Activated CD8-positive, alpha-beta memory T cell treated with anti-CD3 and anti-CD28 coated beads for 36 hours (primary cell): ENCODE results near the gene MBLAC1. TPM values are rescaled to one million over a fixed set of nuclear protein-coding genes. Genes with fewer than 3 reads are reported as not detected.

Experiments used
- CTCF ChIA-PET: fragments of 350-600 bp; sonication (Branson Sonifier 250); formaldehyde crosslinking; loops from one replicate; lab custom pipeline; 2021; ENCODE audit warnings: antibody characterized with exemption; lab: Charles Lee
- POLR2A ChIA-PET: fragments of 350-600 bp; sonication (Branson Sonifier 250); formaldehyde crosslinking; loops from one replicate; lab custom pipeline; 2021; ENCODE audit warnings: antibody characterized with exemption; lab: Charles Lee
- total RNA-seq, 2 experiments: library from RNA; stranded (reverse); gene quantifications; one replicate each; pipeline ENCODE4 v1.2.3, GENCODE V29; 2021

MBLAC1 gene
- total RNA-seq, 2 experiments from 2014 or later, result 3.7 to 4.2 TPM

- ChIA-PET POLR2A (interaction anchor here (1.2 to 1.5 kb wide), 2 partner anchors 8 to 56 kb away, joined by 3 read pairs; partner anchors contain the start of genes LAMTOR4 and MCM7), CTCF (interaction anchor here (0.5 to 1.4 kb wide), 3 partner anchors 24 to 735 kb away, joined by 3 to 4 read pairs (median 4); no protein-coding TSS in a partner anchor)
Measured at GRCh38 chr7:100156331-100157068, 29.7 kb downstream of the MBLAC1 start.

GRCh38 chr7:100157069-100157333 lies 30.2 kb downstream of the MBLAC1 start:
- ChIA-PET CTCF (interaction anchor here (0.5 to 1.4 kb wide), 3 partner anchors 24 to 735 kb away, joined by 3 to 4 read pairs (median 4); no protein-coding TSS in a partner anchor), POLR2A (interaction anchor here (1.2 to 1.5 kb wide), 2 partner anchors 8 to 56 kb away, joined by 3 read pairs; partner anchors contain the start of genes LAMTOR4 and MCM7)

GRCh38 chr7:100157334-100158228 lies 30.8 kb downstream of the MBLAC1 start:
- ChIA-PET CTCF (interaction anchor here (1.2 to 1.9 kb wide), 3 partner anchors 10 to 28 kb away, joined by 3 to 5 read pairs (median 4); partner anchors contain the start of gene GAL3ST4), POLR2A (interaction anchor here (1.2 to 1.5 kb wide), 2 partner anchors 9 to 57 kb away, joined by 3 read pairs; partner anchors contain the start of genes LAMTOR4 and MCM7)

GRCh38 chr7:100158229-100159098 lies 31.7 kb downstream of the MBLAC1 start, which contains the start of gene TRAPPC14:
Gene TRAPPC14 (minus strand): TSS chr7:100158723. CDS start chr7:100158499, 224 bp downstream.
- CTCF ChIA-PET, result interaction anchor here (0.6 to 1.9 kb wide), 4 partner anchors 9 to 75 kb away, joined by 3 to 5 read pairs (median 4); partner anchors contain the start of gene GAL3ST4
- POLR2A ChIA-PET, result no interaction called here

GRCh38 chr7:100159099-100159623 lies 32.4 kb downstream of the MBLAC1 start:
- ChIA-PET CTCF (interaction anchor here (0.6 to 1.9 kb wide), 2 partner anchors 8 to 74 kb away, joined by 4 to 5 read pairs; partner anchors contain the start of gene GAL3ST4), POLR2A (no interaction called here)

GRCh38 chr7:100160067-100160466 lies 33.3 kb downstream of the MBLAC1 start:
- CTCF ChIA-PET, result no interaction called here

GRCh38 chr7:100163006-100163531 lies 36.3 kb downstream of the MBLAC1 start:
- ChIA-PET POLR2A (no interaction called here), CTCF (interaction anchor here (0.7 to 1.1 kb wide), 2 partner anchors 14 to 183 kb away, joined by 4 to 5 read pairs; partner anchors contain the start of gene LAMTOR4)

More at GRCh38 chr7:100160067-100160466, 33.3 kb downstream of the MBLAC1 start:
- POLR2A ChIA-PET, result no interaction called here

- ChIA-PET POLR2A (no interaction called here), CTCF (interaction anchor here (1.1 kb wide), 1 partner anchor 15 kb away, joined by 5 read pairs; the partner anchor contains the start of gene LAMTOR4)
Measured at GRCh38 chr7:100163871-100164270, 37.1 kb downstream of the MBLAC1 start.

GRCh38 chr7:100166317-100166940 lies 39.7 kb downstream of the MBLAC1 start:
- CTCF ChIA-PET, result interaction anchor here (0.6 to 1.8 kb wide), 7 partner anchors 8 to 241 kb away, joined by 3 to 5 read pairs (median 3); partner anchors contain the start of gene TRAPPC14

GRCh38 chr7:100166970-100167911 lies 40.5 kb downstream of the MBLAC1 start:
- POLR2A ChIA-PET, result no interaction called here
- CTCF ChIA-PET, result interaction anchor here (0.7 to 1.8 kb wide), 7 partner anchors 9 to 241 kb away, joined by 3 to 5 read pairs (median 3); partner anchors contain the start of genes GPC2, STAG3 and TRAPPC14

More at GRCh38 chr7:100166317-100166940, 39.7 kb downstream of the MBLAC1 start:
- POLR2A ChIA-PET, result no interaction called here

GRCh38 chr7:100167912-100168323 lies 41.2 kb downstream of the MBLAC1 start:
- ChIA-PET POLR2A (interaction anchor here (1.3 kb wide), 1 partner anchor 9 kb away, joined by 4 read pairs; the partner anchor contains the start of genes GPC2 and STAG3), CTCF (interaction anchor here (1.0 to 1.8 kb wide), 2 partner anchors 9 to 10 kb away, joined by 4 to 5 read pairs; partner anchors contain the start of genes GPC2, STAG3 and TRAPPC14)

GRCh38 chr7:100169147-100169850 lies 42.5 kb downstream of the MBLAC1 start:
- CTCF ChIA-PET, result no interaction called here
- POLR2A ChIA-PET, result interaction anchor here (1.3 kb wide), 1 partner anchor 8 kb away, joined by 4 read pairs; the partner anchor contains the start of genes GPC2 and STAG3

- POLR2A ChIA-PET, result interaction anchor here (0.6 kb wide), 1 partner anchor 30 kb away, joined by 4 read pairs; no protein-coding TSS in a partner anchor
- CTCF ChIA-PET, result no interaction called here
Measured at GRCh38 chr7:100170101-100170897, 43.5 kb downstream of the MBLAC1 start.

GRCh38 chr7:100171087-100171681 lies 44.4 kb downstream of the MBLAC1 start:
- ChIA-PET POLR2A (interaction anchor here (0.5 kb wide), 1 partner anchor 194 kb away, joined by 6 read pairs; no protein-coding TSS in a partner anchor), CTCF (interaction anchor here (0.6 to 1.0 kb wide), 2 partner anchors 50 to 208 kb away, joined by 3 to 4 read pairs; no protein-coding TSS in a partner anchor)
